SK-N-SH (cell line): ENCODE results near the gene HSF5. TPM values are rescaled to one million over a fixed set of nuclear protein-coding genes. Genes with fewer than 3 reads are reported as not detected.

Source experiments
- CTCF ChIA-PET: fragments of 300-600, 350-600 bp; formaldehyde crosslinking; extraction: SDS; loops from one replicate; lab custom pipeline; 2021; lab: Yijun Ruan, JAX
- POLR2A ChIA-PET: fragments of 350-600 bp; sonication (Branson Sonifier 250); formaldehyde crosslinking; extraction: SDS; loops from one replicate; lab custom pipeline; 2020; ENCODE audit warnings: antibody characterized with exemption, inconsistent platforms; lab: Yijun Ruan, JAX
- DNase-seq: peaks from one replicate; pipeline ENCODE4 v3.0.0; 2012
- H2AFZ ChIP-seq: fragments of 200-600 bp; sonication (generic); 2 replicates; pipeline ENCODE4 v1.8.1; 2016; ENCODE audit warnings: antibody characterized with exemption, mild to moderate bottlenecking, low read depth
- H3F3A ChIP-seq: fragments of 200-600 bp; sonication (generic); replicated peaks from 2 replicates; pipeline ENCODE3; 2016; ENCODE audit warnings: antibody characterized with exemption, mild to moderate bottlenecking; ENCODE audit not compliant: insufficient read depth
- H3K27ac ChIP-seq, 2 experiments: fragments of 200-500 bp in 1 of 2; fragments of 200-600 bp in 1 of 2; sonication (Bioruptor generic) in 1 of 2; sonication (generic), shearing (Covaris generic) in 1 of 2; 2 replicates each; pipeline versions ENCODE4 v1.5.1 to v1.6.1; 2014 to 2016; ENCODE audit warnings: low read depth in 2 of 2, inconsistent platforms in 1 of 2, low read length in 1 of 2, mild to moderate bottlenecking in 1 of 2, mixed read lengths in 1 of 2
- H3K27me3 ChIP-seq: fragments of 200-600 bp; sonication (generic), shearing (Covaris generic); 2 replicates; pipeline ENCODE4 v1.6.1; 2016; ENCODE audit warnings: mixed run types; ENCODE audit not compliant: insufficient read depth
- H3K36me3 ChIP-seq, 2 experiments: fragments of 200-500 bp in 1 of 2; fragments of 200-600 bp in 1 of 2; sonication (Bioruptor generic) in 1 of 2; sonication (generic) in 1 of 2; replicated peaks in 1 of 2; 2 replicates each; pipeline versions ENCODE3 to v1.5.1; 2014 to 2016; ENCODE audit warnings: low read length in 1 of 2, mild to moderate bottlenecking in 1 of 2; ENCODE audit not compliant: insufficient read depth in 2 of 2, control insufficient read depth in 1 of 2
- H3K4me1 ChIP-seq, 2 experiments: fragments of 200-500 bp in 1 of 2; fragments of 200-600 bp in 1 of 2; sonication (Bioruptor generic) in 1 of 2; sonication (generic), shearing (Covaris generic) in 1 of 2; 2 replicates each; pipeline versions ENCODE4 v1.5.1 to v1.6.1; 2014 to 2016; ENCODE audit warnings: low read depth in 1 of 2, low read length in 1 of 2, mixed run types in 1 of 2; ENCODE audit not compliant: insufficient read depth in 2 of 2, control insufficient read depth in 1 of 2
- H3K4me2 ChIP-seq: fragments of 200-600 bp; sonication (generic), shearing (Covaris generic); 2 replicates; pipeline ENCODE4 v1.6.1; 2017; ENCODE audit warnings: mixed run types
- H3K4me3 ChIP-seq, 2 experiments: fragments of 200-500 bp in 1 of 2; fragments of 200-600 bp in 1 of 2; sonication (Bioruptor generic) in 1 of 2; sonication (generic), shearing (Covaris generic) in 1 of 2; 2 replicates each; pipeline versions ENCODE4 v1.5.1 to v1.8.1; 2014 to 2016; ENCODE audit warnings: low read depth in 2 of 2, inconsistent platforms in 1 of 2, low read length in 1 of 2, mild to moderate bottlenecking in 1 of 2, mixed read lengths in 1 of 2, moderate library complexity in 1 of 2
- H3K79me2 ChIP-seq: fragments of 200-600 bp; sonication (generic); 2 replicates; pipeline ENCODE4 v1.8.1; 2017; ENCODE audit warnings: mild to moderate bottlenecking; ENCODE audit not compliant: insufficient read depth
- H3K9ac ChIP-seq: fragments of 200-600 bp; sonication (generic); 2 replicates; pipeline ENCODE4 v1.6.1; 2017; ENCODE audit warnings: mixed run types
- H3K9me2 ChIP-seq: fragments of 200-600 bp; sonication (generic); 2 replicates; pipeline ENCODE4 v1.6.1; 2017; ENCODE audit warnings: mixed run types
- H3K9me3 ChIP-seq: fragments of 200-600 bp; sonication (generic); 2 replicates; pipeline ENCODE4 v1.6.1; 2017; ENCODE audit warnings: mixed run types, mild to moderate bottlenecking, moderate library complexity
- H4K20me1 ChIP-seq: fragments of 200-600 bp; sonication (generic); 2 replicates; pipeline ENCODE4 v1.6.1; 2017; ENCODE audit warnings: mild to moderate bottlenecking, mixed run types; ENCODE audit not compliant: insufficient read depth
- CHD2 ChIP-seq: fragments of 150-350 bp; IDR thresholded peaks from 2 replicates; pipeline ENCODE4 v1.6.1; 2018; ENCODE audit warnings: low read length; ENCODE audit not compliant: partially characterized antibody
- ELF1 ChIP-seq: IDR thresholded peaks from 2 replicates; pipeline ENCODE4 v1.4.0; 2012
- EP300 ChIP-seq, 2 experiments: IDR thresholded peaks; 2 replicates each; pipeline versions ENCODE4 v1.4.0 to v1.6.1; 2012; ENCODE audit warnings: borderline replicate concordance in 1 of 2, low read depth in 1 of 2, low read length in 1 of 2
- EZH2phosphoT487 ChIP-seq: fragments of 200-600 bp; sonication (generic); IDR thresholded peaks from 2 replicates; pipeline ENCODE4 v1.6.1; 2017; ENCODE audit warnings: low read depth, mixed run types, mild to moderate bottlenecking, antibody characterized with exemption, moderate library complexity, borderline replicate concordance
- FOXM1 ChIP-seq: IDR thresholded peaks from 2 replicates; pipeline ENCODE4 v1.4.0; 2012; ENCODE audit warnings: low read depth, mild to moderate bottlenecking
- NFIC ChIP-seq: IDR thresholded peaks from 2 replicates; pipeline ENCODE4 v1.4.0; 2012; ENCODE audit warnings: borderline replicate concordance
- RCOR1 ChIP-seq: fragments of 150-350 bp; IDR thresholded peaks from 2 replicates; pipeline ENCODE4 v1.6.1; 2017; ENCODE audit warnings: antibody characterized with exemption, low read length
- RFX5 ChIP-seq: IDR thresholded peaks from 2 replicates; pipeline ENCODE4 v1.6.1; 2012; ENCODE audit warnings: mild to moderate bottlenecking, improper control_type of control experiment, low read length
- SIN3A ChIP-seq: IDR thresholded peaks from 2 replicates; pipeline ENCODE4 v1.6.1; 2012; ENCODE audit warnings: low read depth, mild to moderate bottlenecking, low read length, moderate library complexity, borderline replicate concordance
- SMC3 ChIP-seq: IDR thresholded peaks from 2 replicates; pipeline ENCODE4 v1.6.1; 2012; ENCODE audit warnings: low read depth, low read length, improper control_type of control experiment
- TAF1 ChIP-seq: IDR thresholded peaks from 2 replicates; pipeline ENCODE4 v1.6.1; 2012; ENCODE audit warnings: low read depth, mild to moderate bottlenecking, low read length, moderate library complexity, borderline replicate concordance
- TEAD4 ChIP-seq: IDR thresholded peaks from 2 replicates; pipeline ENCODE4 v1.4.0; 2012; ENCODE audit warnings: mild to moderate bottlenecking, borderline replicate concordance; ENCODE audit not compliant: insufficient read depth
- WGBS: methylation state at CpG from one replicate; pipeline ENCODE4 v1.1.6; 2017; ENCODE audit warnings: low lambda C conversion rate; 5-methylcytosine and 5-hydroxymethylcytosine counted together
- polyA plus RNA-seq, 3 experiments: library from polyadenylated mRNA; depleted of rRNA; stranded (reverse); fragments of >200 nt; gene quantifications; 2 replicates each; pipeline ENCODE4 v1.2.3, GENCODE V29; 2012
- TF ChIP-seq, protein P1 (sequence below): fragments of 150-350 bp; IDR thresholded peaks from 2 replicates; pipeline ENCODE4 v1.6.1; 2016; ENCODE audit warnings: mild to moderate bottlenecking, low read depth, low read length
- TF ChIP-seq, protein P2 (sequence below): IDR thresholded peaks from 2 replicates; pipeline ENCODE4 v1.6.1; 2012; ENCODE audit warnings: mild to moderate bottlenecking, low read depth, low read length, moderate library complexity
- TF ChIP-seq, protein P3 (sequence below): IDR thresholded peaks from 2 replicates; pipeline ENCODE4 v1.4.0; 2012; ENCODE audit warnings: low read depth
- TF ChIP-seq, protein P4 (sequence below): fragments of 150-350 bp; IDR thresholded peaks from 2 replicates; pipeline ENCODE4 v1.6.1; 2017; ENCODE audit warnings: antibody characterized with exemption, low read length, low read depth, borderline replicate concordance
- TF ChIP-seq, protein P5 (sequence below): IDR thresholded peaks from 2 replicates; pipeline ENCODE4 v1.4.0; 2012; ENCODE audit warnings: low read depth, borderline replicate concordance

Gene HSF5
- polyA plus RNA-seq, 1 of the 3 experiments (the other 2 are of a cell fraction): not detected

DNA sequence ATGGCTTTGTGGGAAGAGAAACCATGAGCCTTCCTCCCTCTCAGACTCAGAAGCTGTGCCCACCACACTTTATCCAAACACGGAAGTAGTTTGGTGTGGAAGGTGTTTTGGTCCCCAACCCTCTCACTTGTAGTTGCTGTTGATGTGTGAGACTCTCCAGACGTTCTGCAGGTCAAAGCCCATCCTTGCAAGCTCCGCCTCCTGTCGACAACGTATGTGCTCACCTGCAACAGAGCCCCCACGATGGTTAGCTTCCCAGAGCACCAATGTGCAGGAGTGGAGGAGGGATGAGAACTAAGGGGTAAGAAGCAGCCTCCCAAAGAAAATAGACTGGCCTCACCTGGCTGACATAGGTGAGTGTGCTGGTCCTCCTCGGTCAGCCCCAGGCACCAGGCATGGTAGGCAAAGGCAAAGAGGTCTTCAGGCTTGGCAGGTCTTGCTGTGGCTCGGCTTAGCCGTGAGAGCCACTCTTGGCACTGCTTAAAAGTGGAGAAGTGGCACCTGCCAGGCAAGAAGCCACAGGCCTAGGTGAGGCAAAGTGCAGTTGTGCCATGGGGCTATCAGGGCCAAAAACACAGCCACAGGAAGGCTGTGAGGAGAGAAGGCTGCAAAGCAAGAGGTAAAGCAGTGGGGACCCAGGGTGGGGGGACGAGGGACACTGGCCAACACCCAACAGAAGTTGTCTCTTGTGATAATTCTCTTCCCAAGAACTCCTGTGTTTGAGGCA, 20.3 kb upstream of the HSF5 start:
- POLR2A ChIA-PET: interaction anchor here (1.3 kb wide), 1 partner anchor 10 kb away, joined by 4 read pairs; no protein-coding TSS in a partner anchor
- 86% methylated on average over 10 of the region's 10 CpGs for WGBS

More for the DNA sequence above, 20.3 kb upstream of the HSF5 start:
- no peak overlapping the region for H2AFZ ChIP-seq
- H3K27me3 ChIP-seq: no peaks in the 10 kb centered on the region
- peaks cover 44 to 84% of the 10 kb centered on the region in 2 experiments for H3K36me3 ChIP-seq
- no peaks in the 10 kb centered on the region for H3F3A ChIP-seq
- TF ChIP-seq EZH2phosphoT487 (no peak), ELF1 (no peak), NFIC (no peak), TEAD4 (no peak), SIN3A (no peak), FOXM1 (no peak), RCOR1 (no peak), SMC3 (no peak), EP300 (IDR thresholded peaks at IDR 0.05; ENCODE audit: borderline replicate concordance in 1 of 2, low read depth in 1 of 2, low read length in 1 of 2) (no peak), CHD2 (no peak), TAF1 (no peak), RFX5 (no peak)
- TF ChIP-seq, protein P1, sequence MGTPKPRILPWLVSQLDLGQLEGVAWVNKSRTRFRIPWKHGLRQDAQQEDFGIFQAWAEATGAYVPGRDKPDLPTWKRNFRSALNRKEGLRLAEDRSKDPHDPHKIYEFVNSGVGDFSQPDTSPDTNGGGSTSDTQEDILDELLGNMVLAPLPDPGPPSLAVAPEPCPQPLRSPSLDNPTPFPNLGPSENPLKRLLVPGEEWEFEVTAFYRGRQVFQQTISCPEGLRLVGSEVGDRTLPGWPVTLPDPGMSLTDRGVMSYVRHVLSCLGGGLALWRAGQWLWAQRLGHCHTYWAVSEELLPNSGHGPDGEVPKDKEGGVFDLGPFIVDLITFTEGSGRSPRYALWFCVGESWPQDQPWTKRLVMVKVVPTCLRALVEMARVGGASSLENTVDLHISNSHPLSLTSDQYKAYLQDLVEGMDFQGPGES: no peak
- TF ChIP-seq, protein P2, sequence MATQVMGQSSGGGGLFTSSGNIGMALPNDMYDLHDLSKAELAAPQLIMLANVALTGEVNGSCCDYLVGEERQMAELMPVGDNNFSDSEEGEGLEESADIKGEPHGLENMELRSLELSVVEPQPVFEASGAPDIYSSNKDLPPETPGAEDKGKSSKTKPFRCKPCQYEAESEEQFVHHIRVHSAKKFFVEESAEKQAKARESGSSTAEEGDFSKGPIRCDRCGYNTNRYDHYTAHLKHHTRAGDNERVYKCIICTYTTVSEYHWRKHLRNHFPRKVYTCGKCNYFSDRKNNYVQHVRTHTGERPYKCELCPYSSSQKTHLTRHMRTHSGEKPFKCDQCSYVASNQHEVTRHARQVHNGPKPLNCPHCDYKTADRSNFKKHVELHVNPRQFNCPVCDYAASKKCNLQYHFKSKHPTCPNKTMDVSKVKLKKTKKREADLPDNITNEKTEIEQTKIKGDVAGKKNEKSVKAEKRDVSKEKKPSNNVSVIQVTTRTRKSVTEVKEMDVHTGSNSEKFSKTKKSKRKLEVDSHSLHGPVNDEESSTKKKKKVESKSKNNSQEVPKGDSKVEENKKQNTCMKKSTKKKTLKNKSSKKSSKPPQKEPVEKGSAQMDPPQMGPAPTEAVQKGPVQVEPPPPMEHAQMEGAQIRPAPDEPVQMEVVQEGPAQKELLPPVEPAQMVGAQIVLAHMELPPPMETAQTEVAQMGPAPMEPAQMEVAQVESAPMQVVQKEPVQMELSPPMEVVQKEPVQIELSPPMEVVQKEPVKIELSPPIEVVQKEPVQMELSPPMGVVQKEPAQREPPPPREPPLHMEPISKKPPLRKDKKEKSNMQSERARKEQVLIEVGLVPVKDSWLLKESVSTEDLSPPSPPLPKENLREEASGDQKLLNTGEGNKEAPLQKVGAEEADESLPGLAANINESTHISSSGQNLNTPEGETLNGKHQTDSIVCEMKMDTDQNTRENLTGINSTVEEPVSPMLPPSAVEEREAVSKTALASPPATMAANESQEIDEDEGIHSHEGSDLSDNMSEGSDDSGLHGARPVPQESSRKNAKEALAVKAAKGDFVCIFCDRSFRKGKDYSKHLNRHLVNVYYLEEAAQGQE: no peak
- TF ChIP-seq, protein P3, sequence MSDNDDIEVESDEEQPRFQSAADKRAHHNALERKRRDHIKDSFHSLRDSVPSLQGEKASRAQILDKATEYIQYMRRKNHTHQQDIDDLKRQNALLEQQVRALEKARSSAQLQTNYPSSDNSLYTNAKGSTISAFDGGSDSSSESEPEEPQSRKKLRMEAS: no peak
- TF ChIP-seq, protein P4, sequence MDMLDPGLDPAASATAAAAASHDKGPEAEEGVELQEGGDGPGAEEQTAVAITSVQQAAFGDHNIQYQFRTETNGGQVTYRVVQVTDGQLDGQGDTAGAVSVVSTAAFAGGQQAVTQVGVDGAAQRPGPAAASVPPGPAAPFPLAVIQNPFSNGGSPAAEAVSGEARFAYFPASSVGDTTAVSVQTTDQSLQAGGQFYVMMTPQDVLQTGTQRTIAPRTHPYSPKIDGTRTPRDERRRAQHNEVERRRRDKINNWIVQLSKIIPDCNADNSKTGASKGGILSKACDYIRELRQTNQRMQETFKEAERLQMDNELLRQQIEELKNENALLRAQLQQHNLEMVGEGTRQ: no peak
- TF ChIP-seq, protein P5, sequence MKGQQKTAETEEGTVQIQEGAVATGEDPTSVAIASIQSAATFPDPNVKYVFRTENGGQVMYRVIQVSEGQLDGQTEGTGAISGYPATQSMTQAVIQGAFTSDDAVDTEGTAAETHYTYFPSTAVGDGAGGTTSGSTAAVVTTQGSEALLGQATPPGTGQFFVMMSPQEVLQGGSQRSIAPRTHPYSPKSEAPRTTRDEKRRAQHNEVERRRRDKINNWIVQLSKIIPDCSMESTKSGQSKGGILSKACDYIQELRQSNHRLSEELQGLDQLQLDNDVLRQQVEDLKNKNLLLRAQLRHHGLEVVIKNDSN: no peak
- no peak for DNase-seq
- peaks cover 14% of the 10 kb centered on the region for H3K79me2 ChIP-seq
- H3K4me2 ChIP-seq: no peak overlapping the region
- no peak overlapping the region for H3K9ac ChIP-seq
- peaks cover 7 to 11% of the 10 kb centered on the region in 2 experiments; a peak in 1 of 4 replicates for H3K4me1 ChIP-seq
- H3K27ac ChIP-seq: no peak overlapping the region
- no peak overlapping the region for H3K4me3 ChIP-seq
- no peaks in the 10 kb centered on the region for H3K9me2 ChIP-seq
- CTCF ChIA-PET: interaction anchor here (1.3 kb wide), 1 partner anchor 10 kb away, joined by 7 read pairs; no protein-coding TSS in a partner anchor
- no peaks in the 10 kb centered on the region; the same call in 1 of the 2 replicates for H4K20me1 ChIP-seq
- H3K9me3 ChIP-seq: no peaks in the 10 kb centered on the region
